GM21367 (cell line): ENCODE measurements around the gene DMKN.

ENCODE experiments used
- ATAC-seq: cut with Tn5 transposase; IDR thresholded peaks from one replicate; pipeline ENCODE4 v1.9.1; 2021; ENCODE audit not compliant: unreplicated experiment

The DMKN gene

GRCh38 chr19:35528218-35529038 is 15.0 kb upstream of the DMKN start, which contains the start of gene SBSN:
Gene SBSN (minus strand): TSS chr19:35528311. CDS start chr19:35528281, 30 bp downstream.
- no peak for ATAC-seq

DNA sequence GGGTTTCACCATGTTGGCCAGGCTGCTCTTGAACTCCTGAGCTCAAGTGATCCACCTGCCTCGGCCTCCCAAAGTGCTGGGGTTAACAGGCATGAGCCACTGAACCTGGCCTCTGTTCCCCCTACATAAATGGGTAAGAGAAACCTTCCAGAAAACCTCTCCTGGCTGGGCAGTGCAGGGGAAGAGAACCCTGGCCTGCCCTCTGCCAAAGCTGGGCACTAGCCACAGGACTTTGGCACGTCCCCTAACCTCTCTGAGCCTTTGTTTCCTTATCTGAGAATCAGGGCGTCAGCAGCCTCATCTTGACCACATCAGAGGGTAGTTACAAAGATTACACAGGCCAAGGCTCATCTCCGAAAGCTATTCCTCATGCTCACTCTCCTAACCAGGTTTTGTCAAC is 12.4 kb upstream of the DMKN start:
- no peak for ATAC-seq

DNA sequence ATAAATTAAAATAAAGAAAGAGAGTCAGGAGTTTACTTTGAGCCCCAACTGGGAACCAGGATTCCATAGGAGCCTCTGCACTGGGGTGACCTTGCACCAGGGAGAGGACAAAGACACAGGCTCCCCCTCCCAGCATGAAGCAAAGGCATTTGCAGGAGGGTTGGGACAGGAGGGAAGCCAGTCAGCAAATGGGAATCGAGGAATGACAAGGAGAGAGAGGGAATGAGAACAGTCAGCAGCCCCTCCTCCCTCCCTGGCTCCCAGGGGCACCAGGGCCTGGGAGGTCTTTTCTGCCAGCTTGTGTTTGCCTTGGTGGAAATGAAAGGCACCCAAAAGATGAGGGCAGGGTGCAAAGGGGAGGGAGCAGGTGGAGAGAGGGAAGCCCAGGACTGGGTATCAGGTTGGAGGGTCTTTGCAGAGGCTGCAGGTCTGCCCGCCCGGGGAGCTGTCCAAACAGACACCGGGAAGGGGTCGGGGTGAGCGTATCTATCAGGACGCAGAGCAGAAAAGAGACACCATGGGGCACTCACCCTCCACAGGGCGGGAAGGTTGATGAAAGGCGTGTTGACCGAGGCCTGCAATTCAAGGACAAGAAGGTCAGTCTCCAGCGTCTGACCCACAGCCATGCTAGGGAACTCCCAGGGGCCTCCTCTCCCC is 10.9 kb upstream of the DMKN start:
- no peak for ATAC-seq

DNA sequence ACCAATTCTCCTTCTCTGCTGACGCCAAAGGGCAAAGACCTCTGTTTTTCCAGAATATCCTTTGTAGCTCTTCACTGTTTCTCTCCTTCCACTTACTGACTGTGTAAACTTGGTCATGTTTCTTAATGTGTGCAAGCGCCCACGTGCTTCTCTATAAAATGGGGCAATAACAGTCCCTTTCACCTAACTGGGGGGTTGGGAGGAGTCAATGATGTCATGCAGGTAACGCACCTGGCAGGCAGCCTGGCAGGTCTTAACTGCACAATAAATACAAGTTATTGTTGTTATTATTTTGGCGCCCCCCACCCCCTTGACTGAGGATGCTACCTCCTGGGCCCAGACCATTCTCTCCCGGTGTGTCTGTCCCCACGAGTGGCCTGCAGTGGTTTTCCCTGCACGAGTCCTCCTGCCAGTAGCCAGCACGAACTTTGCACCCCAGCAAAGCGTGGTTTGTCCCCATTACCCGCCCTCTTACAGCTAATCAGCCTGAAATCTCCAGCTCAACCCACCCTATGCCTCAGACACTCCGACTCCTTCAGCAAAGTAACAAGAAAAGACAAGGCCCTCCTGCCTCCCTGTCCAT is 9.4 kb upstream of the DMKN start:
- ATAC-seq: no peak

DNA sequence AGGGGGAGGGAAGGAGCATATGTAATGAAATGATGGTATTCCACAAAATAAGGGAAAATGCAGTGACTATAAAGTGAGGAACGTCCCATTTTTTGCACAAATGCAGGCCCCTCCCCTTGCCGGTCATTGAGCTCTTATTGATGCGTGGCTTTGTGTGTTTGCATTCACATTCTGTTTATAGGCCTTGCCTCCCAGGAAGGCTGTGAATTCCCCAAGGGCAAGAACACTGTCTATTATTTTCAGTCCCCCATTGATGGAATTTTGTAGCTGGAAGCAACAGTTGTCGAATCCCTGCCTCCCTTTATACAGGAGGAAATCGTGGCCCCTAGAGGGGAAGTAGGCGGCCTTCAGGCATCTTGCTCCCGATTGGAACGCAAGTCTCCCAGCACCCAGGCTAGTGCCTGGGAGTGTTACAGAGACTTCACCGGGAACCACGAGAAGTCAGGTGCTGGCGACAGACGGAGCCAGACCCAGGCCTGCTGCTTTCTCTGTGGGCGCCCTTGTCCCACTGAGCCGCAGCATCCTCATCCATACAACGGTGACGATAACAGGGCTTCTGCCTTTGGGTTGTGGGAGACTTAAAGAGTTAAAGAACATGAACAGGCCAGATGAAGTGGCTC is 7.8 kb upstream of the DMKN start:
- ATAC-seq: no peak

DNA sequence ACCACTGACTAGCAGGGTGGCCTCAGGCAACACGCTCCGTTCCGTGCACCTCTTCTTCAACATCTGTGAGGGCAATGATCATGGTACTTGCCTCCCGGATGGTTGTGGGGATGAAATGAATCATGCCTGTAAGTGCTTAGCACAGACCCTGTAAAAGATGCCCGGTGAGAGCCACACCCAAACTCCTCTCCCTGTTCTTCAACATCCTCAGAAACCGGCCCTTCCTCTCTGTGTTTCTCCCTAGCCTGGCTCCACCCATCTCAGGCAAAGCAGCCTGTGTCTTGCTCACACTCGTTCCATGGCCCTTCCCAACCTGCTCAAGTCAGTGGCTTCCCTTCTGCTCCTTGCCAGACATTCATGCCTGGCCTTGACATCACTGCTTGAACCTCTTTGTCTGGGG is 5.8 kb upstream of the DMKN start:
- no peak for ATAC-seq

GRCh38 chr19:35518313-35518712 is 4.9 kb upstream of the DMKN start:
- no peak for ATAC-seq

GRCh38 chr19:35517342-35517741 is 3.9 kb upstream of the DMKN start:
- ATAC-seq: no peak

DNA sequence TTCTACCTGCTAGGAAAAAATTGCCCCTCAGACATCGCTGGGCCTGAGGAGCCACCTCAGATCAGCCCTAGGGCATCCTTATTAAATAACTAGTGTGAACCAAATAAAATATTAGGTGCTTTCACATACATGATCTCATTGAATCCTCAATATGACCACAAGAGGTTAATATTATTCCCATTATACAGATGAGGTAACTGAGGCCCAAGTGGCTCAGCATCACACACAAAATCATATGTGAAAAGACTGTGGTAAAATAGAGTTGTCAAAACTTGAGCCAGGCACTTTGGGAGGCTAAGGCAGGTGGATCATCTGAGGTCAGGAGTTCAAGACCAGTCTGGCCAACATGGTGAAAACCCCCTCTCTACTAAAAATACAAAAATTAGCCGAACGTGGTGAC is 2.9 kb upstream of the DMKN start:
- ATAC-seq: no peak

DNA sequence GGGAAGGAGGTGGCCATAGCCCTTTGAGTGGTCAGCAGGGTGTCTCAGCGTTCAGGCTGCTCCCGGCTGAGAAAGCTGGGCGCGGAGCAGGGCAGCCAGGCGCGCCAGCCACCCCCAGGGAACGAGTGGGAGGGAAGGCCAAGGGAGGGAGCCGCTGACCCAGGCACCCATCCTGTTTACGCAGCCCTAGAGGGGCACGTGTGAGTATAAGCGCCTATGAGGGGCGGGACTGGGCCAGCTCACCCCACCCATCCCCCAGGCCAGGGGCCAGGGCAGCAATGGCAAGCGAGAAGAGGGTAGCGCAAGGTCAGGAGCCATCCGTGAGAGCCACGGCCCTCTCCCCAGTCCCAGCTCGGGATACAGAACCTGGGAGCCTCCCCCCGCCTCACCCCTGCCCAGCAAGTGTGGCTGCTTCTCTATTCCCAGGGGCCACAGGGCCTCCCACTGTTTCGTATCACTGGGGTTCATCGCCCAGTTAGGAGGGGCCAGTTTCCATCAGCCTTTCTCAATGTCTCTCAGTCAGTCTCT is 897 bp upstream of the DMKN start:
- no peak for ATAC-seq

DNA sequence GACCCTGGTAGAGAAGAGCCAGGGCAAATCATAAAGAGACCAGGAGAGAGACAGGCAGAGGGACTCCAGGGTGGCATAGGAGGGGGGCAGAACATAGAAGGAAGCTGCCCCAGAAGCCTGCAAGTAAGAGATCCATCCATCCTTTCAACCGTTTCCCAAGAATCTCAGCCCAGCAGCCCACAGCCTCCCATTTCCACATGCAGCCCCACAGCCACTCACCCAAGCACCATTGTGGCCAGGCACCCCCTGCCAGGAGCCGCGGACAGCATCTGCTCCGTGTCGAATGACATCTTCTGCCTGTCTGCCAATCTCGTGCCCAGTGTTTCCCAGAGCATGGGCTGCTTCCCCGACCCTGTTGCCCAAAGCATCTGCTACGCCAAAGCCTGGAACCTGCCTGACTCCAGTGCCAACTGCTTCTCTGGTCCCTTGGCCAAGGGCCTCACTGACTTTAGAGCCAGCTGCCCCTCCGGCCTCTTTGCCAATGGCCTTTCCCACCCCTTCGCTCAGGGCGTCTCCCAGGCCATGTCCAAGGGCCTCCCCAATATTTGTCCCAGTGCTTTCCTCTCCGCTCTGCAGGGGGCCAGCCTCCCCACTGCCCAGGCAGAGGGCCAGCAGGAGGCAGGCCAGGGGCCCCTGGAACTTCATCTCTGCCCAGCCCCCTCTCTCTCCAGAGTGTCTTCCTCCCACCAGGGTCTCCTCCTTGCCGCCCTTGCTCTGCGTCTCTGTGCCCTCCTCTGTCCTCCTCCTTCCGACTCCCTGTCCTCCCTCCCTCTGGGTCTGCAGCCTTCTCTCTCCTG is 420 bp downstream of the DMKN start:
- ATAC-seq: no peak

DNA sequence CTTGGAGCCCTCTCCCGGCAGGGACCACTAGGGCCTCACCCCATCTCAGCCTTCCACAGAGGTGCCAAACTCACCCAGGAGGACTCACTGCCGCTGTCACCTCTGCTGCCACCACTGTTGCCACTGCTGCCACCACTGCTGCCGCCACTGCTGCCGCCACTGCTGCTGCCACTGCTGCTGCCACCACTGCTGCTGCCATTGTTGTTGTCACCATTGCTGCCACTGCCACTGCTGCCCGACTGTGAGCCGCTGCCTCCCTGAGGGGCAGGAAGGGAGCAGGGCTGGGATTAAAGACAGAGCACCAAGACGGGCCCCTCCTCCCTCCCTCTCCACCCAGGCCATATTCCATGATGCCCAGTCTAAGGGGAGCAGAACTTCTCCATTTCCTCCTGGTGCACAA is 2.1 kb downstream of the DMKN start:
- ATAC-seq: no peak

DNA sequence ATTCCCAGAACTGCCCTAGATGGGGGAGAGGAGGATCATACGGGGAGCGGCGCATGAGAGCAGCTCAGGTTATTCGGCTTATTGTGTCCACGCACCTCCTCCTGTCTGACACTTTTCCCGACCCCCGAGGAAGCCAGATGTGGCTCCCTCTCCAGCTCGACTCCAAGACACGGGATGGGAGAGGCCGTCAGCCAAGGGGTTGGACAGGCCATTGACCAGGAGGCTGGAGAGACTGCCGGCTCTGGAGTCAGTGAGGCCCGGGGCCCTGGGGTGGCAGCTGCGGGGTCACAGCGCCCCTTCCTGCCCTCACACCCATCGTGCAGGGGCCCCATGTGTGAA is 2.9 kb downstream of the DMKN start:
- ATAC-seq: no peak

GRCh38 chr19:35509861-35510625 is 3.4 kb downstream of the DMKN start:
- ATAC-seq: no peak

GRCh38 chr19:35509018-35509652 is 4.3 kb downstream of the DMKN start:
- ATAC-seq: no peak

DNA sequence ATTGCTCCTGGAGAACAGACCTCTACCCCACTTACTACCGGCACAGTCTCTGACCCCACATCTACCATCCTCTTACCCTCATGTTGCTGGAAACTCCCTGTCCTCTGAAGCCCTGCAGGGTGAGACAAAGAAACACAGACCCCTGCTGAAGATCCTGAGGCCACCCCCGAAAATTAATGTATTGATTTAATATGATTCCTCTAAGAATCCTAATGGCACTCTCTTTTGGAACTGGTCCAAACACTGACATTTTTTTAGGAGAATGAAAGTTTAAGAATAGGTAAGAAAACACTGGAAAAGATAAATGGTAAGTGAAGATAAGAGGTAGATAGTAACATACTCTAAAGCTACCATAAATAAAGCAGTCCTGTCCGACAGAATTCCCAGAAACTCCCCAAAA is 5.3 kb downstream of the DMKN start:
- no peak for ATAC-seq

- ATAC-seq: no peak
Observed at GRCh38 chr19:35507561-35507960, 5.9 kb downstream of the DMKN start.

GRCh38 chr19:35506011-35506410 is 7.4 kb downstream of the DMKN start:
- ATAC-seq: no peak

- no peak for ATAC-seq
Observed at GRCh38 chr19:35502751-35503150, 10.7 kb downstream of the DMKN start.

- no peak for ATAC-seq
Observed at GRCh38 chr19:35501684-35502083, 11.8 kb downstream of the DMKN start.
